ENCODE results near the gene AGBL1. TPM values are rescaled to one million over a fixed set of nuclear protein-coding genes. Genes with fewer than 3 reads are reported as not detected.

The AGBL1 gene
- 0.05 TPM for polyA plus RNA-seq (2013, experiment 1 of 2)
- polyA plus RNA-seq (2013, experiment 2 of 2) = not detected

- Histone ChIP-seq H3K9me3 (ENCODE audit: insufficient read depth, low read depth, low read length) (no peaks in the 10 kb centered on the region), H3K27me3 (ENCODE audit: insufficient read depth, low read length) (no peaks in the 10 kb centered on the region), H3K4me1 (ENCODE audit: insufficient read depth, low read length) (peaks cover 21% of the 10 kb centered on the region), H3K9ac (ENCODE audit: low read depth, low read length) (no peak within 1 kb of the TSS), H3K36me3 (ENCODE audit: insufficient read depth, low read length) (no peaks in the 10 kb centered on the region), H3K4me3 (ENCODE audit: low read length) (no peak within 1 kb of the TSS), H3K27ac (ENCODE audit: low read depth, low read length) (no peak within 1 kb of the TSS)
- WGBS = 82% methylated on average over 27 of the region's 27 CpGs
These were observed at the start of gene AGBL1 for GRCh38 chr15:86079508-86080266. TSS of gene AGBL1 (plus strand) at chr15:86079871.

- H3K4me1 ChIP-seq (ENCODE audit: insufficient read depth, low read length) = no peaks in the 10 kb centered on the region
- H3K4me3 ChIP-seq (ENCODE audit: low read length) = no peak overlapping the region
- no peak overlapping the region for H3K27ac ChIP-seq (ENCODE audit: low read depth, low read length)
- no peaks in the 10 kb centered on the region for H3K9me3 ChIP-seq (ENCODE audit: insufficient read depth, low read depth, low read length)
- H3K36me3 ChIP-seq (ENCODE audit: insufficient read depth, low read length) = no peaks in the 10 kb centered on the region
- no peak overlapping the region for H3K9ac ChIP-seq (ENCODE audit: low read depth, low read length)
- no peaks in the 10 kb centered on the region for H3K27me3 ChIP-seq (ENCODE audit: insufficient read depth, low read length)
These were observed 44.8 kb upstream of the AGBL1 start for GRCh38 chr15:86034904-86035303.

- WGBS = 92% methylated on average over 1 of the region's 1 CpG
- H3K4me3 ChIP-seq (ENCODE audit: low read length) = no peak overlapping the region
These were observed 43.4 kb upstream of the AGBL1 start for GRCh38 chr15:86036243-86036642.

GRCh38 chr15:86038491-86038890 is 41.2 kb upstream of the AGBL1 start:
- Histone ChIP-seq H3K9me3 (ENCODE audit: insufficient read depth, low read depth, low read length) (no peaks in the 10 kb centered on the region), H3K36me3 (ENCODE audit: insufficient read depth, low read length) (no peaks in the 10 kb centered on the region), H3K4me3 (ENCODE audit: low read length) (no peak overlapping the region), H3K27ac (ENCODE audit: low read depth, low read length) (no peak overlapping the region), H3K27me3 (ENCODE audit: insufficient read depth, low read length) (no peaks in the 10 kb centered on the region), H3K4me1 (ENCODE audit: insufficient read depth, low read length) (peaks cover 17% of the 10 kb centered on the region; the same call in 1 of the 2 replicates), H3K9ac (ENCODE audit: low read depth, low read length) (no peak overlapping the region)
- 100% methylated on average over 1 of the region's 1 CpG for WGBS

More at GRCh38 chr15:86036243-86036642, 43.4 kb upstream of the AGBL1 start:
- Histone ChIP-seq H3K27me3 (ENCODE audit: insufficient read depth, low read length) (no peaks in the 10 kb centered on the region), H3K4me1 (ENCODE audit: insufficient read depth, low read length) (peaks cover 7% of the 10 kb centered on the region; the same call in 1 of the 2 replicates), H3K9ac (ENCODE audit: low read depth, low read length) (no peak overlapping the region), H3K36me3 (ENCODE audit: insufficient read depth, low read length) (no peaks in the 10 kb centered on the region), H3K9me3 (ENCODE audit: insufficient read depth, low read depth, low read length) (no peaks in the 10 kb centered on the region), H3K27ac (ENCODE audit: low read depth, low read length) (no peak overlapping the region)

GRCh38 chr15:86040356-86041033 is 39.2 kb upstream of the AGBL1 start:
- Histone ChIP-seq H3K4me1 (ENCODE audit: insufficient read depth, low read length) (peaks cover 17% of the 10 kb centered on the region; the same call in 1 of the 2 replicates), H3K9ac (ENCODE audit: low read depth, low read length) (no peak overlapping the region), H3K9me3 (ENCODE audit: insufficient read depth, low read depth, low read length) (no peaks in the 10 kb centered on the region), H3K4me3 (ENCODE audit: low read length) (no peak overlapping the region), H3K36me3 (ENCODE audit: insufficient read depth, low read length) (no peaks in the 10 kb centered on the region), H3K27me3 (ENCODE audit: insufficient read depth, low read length) (no peaks in the 10 kb centered on the region), H3K27ac (ENCODE audit: low read depth, low read length) (no peak overlapping the region)
- WGBS = 50% methylated on average over 6 of the region's 6 CpGs

GRCh38 chr15:86041399-86041798 is 38.3 kb upstream of the AGBL1 start:
- Histone ChIP-seq H3K27me3 (ENCODE audit: insufficient read depth, low read length) (no peaks in the 10 kb centered on the region), H3K4me3 (ENCODE audit: low read length) (no peak overlapping the region), H3K9ac (ENCODE audit: low read depth, low read length) (no peak overlapping the region), H3K9me3 (ENCODE audit: insufficient read depth, low read depth, low read length) (no peaks in the 10 kb centered on the region), H3K36me3 (ENCODE audit: insufficient read depth, low read length) (no peaks in the 10 kb centered on the region), H3K4me1 (ENCODE audit: insufficient read depth, low read length) (peaks cover 17% of the 10 kb centered on the region; the same call in 1 of the 2 replicates), H3K27ac (ENCODE audit: low read depth, low read length) (no peak overlapping the region)
- WGBS = 55% methylated on average over 6 of the region's 6 CpGs

- no peak overlapping the region for H3K4me3 ChIP-seq (ENCODE audit: low read length)
- H3K9me3 ChIP-seq (ENCODE audit: insufficient read depth, low read depth, low read length) = no peaks in the 10 kb centered on the region
- no peak overlapping the region for H3K27ac ChIP-seq (ENCODE audit: low read depth, low read length)
- 92% methylated on average over 1 of the region's 1 CpG for WGBS
- no peaks in the 10 kb centered on the region for H3K36me3 ChIP-seq (ENCODE audit: insufficient read depth, low read length)
- H3K27me3 ChIP-seq (ENCODE audit: insufficient read depth, low read length) = no peaks in the 10 kb centered on the region
- H3K4me1 ChIP-seq (ENCODE audit: insufficient read depth, low read length) = peaks cover 17% of the 10 kb centered on the region; the same call in 1 of the 2 replicates
- no peak overlapping the region for H3K9ac ChIP-seq (ENCODE audit: low read depth, low read length)
These were observed 37.4 kb upstream of the AGBL1 start for GRCh38 chr15:86042226-86042625.

- no peaks in the 10 kb centered on the region for H3K9me3 ChIP-seq (ENCODE audit: insufficient read depth, low read depth, low read length)
- no peak overlapping the region for H3K9ac ChIP-seq (ENCODE audit: low read depth, low read length)
- H3K27ac ChIP-seq (ENCODE audit: low read depth, low read length) = no peak overlapping the region
- no peaks in the 10 kb centered on the region for H3K36me3 ChIP-seq (ENCODE audit: insufficient read depth, low read length)
- no peak overlapping the region for H3K4me3 ChIP-seq (ENCODE audit: low read length)
- H3K4me1 ChIP-seq (ENCODE audit: insufficient read depth, low read length) = peaks cover 17% of the 10 kb centered on the region; the same call in 1 of the 2 replicates
- H3K27me3 ChIP-seq (ENCODE audit: insufficient read depth, low read length) = no peaks in the 10 kb centered on the region
- WGBS = 42% methylated on average over 1 of the region's 1 CpG
These were observed 34.7 kb upstream of the AGBL1 start for GRCh38 chr15:86044981-86045380.

- Histone ChIP-seq H3K9me3 (ENCODE audit: insufficient read depth, low read depth, low read length) (no peaks in the 10 kb centered on the region), H3K27me3 (ENCODE audit: insufficient read depth, low read length) (no peaks in the 10 kb centered on the region), H3K27ac (ENCODE audit: low read depth, low read length) (no peak overlapping the region), H3K9ac (ENCODE audit: low read depth, low read length) (no peak overlapping the region), H3K4me1 (ENCODE audit: insufficient read depth, low read length) (no peaks in the 10 kb centered on the region), H3K4me3 (ENCODE audit: low read length) (no peak overlapping the region), H3K36me3 (ENCODE audit: insufficient read depth, low read length) (no peaks in the 10 kb centered on the region)
- 81% methylated on average over 5 of the region's 6 CpGs for WGBS
These were observed 25.3 kb upstream of the AGBL1 start for GRCh38 chr15:86054338-86054737.

GRCh38 chr15:86055688-86056087 is 24.0 kb upstream of the AGBL1 start:
- 94% methylated on average over 3 of the region's 4 CpGs for WGBS
- Histone ChIP-seq H3K4me3 (ENCODE audit: low read length) (no peak overlapping the region), H3K27me3 (ENCODE audit: insufficient read depth, low read length) (no peaks in the 10 kb centered on the region), H3K36me3 (ENCODE audit: insufficient read depth, low read length) (no peaks in the 10 kb centered on the region), H3K9ac (ENCODE audit: low read depth, low read length) (no peak overlapping the region), H3K9me3 (ENCODE audit: insufficient read depth, low read depth, low read length) (no peaks in the 10 kb centered on the region), H3K27ac (ENCODE audit: low read depth, low read length) (no peak overlapping the region), H3K4me1 (ENCODE audit: insufficient read depth, low read length) (no peaks in the 10 kb centered on the region)

GRCh38 chr15:86059851-86060250 is 19.8 kb upstream of the AGBL1 start:
- WGBS = 91% methylated on average over 4 of the region's 4 CpGs
- H3K9me3 ChIP-seq (ENCODE audit: insufficient read depth, low read depth, low read length) = no peaks in the 10 kb centered on the region
- no peak overlapping the region for H3K4me3 ChIP-seq (ENCODE audit: low read length)

More at GRCh38 chr15:86059851-86060250, 19.8 kb upstream of the AGBL1 start:
- no peak overlapping the region for H3K9ac ChIP-seq (ENCODE audit: low read depth, low read length)
- H3K27ac ChIP-seq (ENCODE audit: low read depth, low read length) = no peak overlapping the region
- H3K27me3 ChIP-seq (ENCODE audit: insufficient read depth, low read length) = no peaks in the 10 kb centered on the region
- H3K36me3 ChIP-seq (ENCODE audit: insufficient read depth, low read length) = no peaks in the 10 kb centered on the region
- H3K4me1 ChIP-seq (ENCODE audit: insufficient read depth, low read length) = no peaks in the 10 kb centered on the region
